Right renal cortex interstitium (tissue), 3 donors: ENCODE measurements around the gene NGDN. TPM values are rescaled to one million over a fixed set of nuclear protein-coding genes. Genes with fewer than 3 reads are reported as not detected.
"Not testable (repeated sequence)": the region's sequence is repeated elsewhere in the genome, so short reads cannot be mapped to it uniquely, and the experiment has no call there.

Experiments
- DNase-seq, 3 donors: peaks; one replicate each; pipeline ENCODE4 v3.0.0-alpha.2; 2013; ENCODE audit warnings: low read depth in 3 of 3, low spot score in 2 of 3
- polyA plus RNA-seq, 3 donors: library from polyadenylated mRNA; unstranded; fragments of 120-200 nt; gene quantifications; one replicate each; pipeline ENCODE4 v1.2.1, GENCODE V29; 2013; ENCODE audit not compliant: insufficient read length in 3 of 3

The NGDN gene
- polyA plus RNA-seq, 3 donors: 71.4 to 81.2 (median 76.7) TPM

- no peak for DNase-seq
Observed at GRCh38 chr14:23438101-23438971, 31.2 kb upstream of the NGDN start.

- DNase-seq: no peak
Observed at GRCh38 chr14:23439107-23439835, 30.2 kb upstream of the NGDN start.

- no peak for DNase-seq
Observed at GRCh38 chr14:23441076-23441475, 28.4 kb upstream of the NGDN start.

GRCh38 chr14:23442721-23443356 lies 26.7 kb upstream of the NGDN start:
- no peak for DNase-seq

GRCh38 chr14:23443411-23443812 lies 26.1 kb upstream of the NGDN start:
- DNase-seq: no peak

- no peak for DNase-seq
Observed at GRCh38 chr14:23443881-23444280, 25.6 kb upstream of the NGDN start.

- no peak for DNase-seq
Observed at GRCh38 chr14:23444314-23444713, 25.2 kb upstream of the NGDN start.

- no peak for DNase-seq
Observed at GRCh38 chr14:23445773-23446172, 23.7 kb upstream of the NGDN start.

GRCh38 chr14:23446291-23446851 lies 23.1 kb upstream of the NGDN start:
- DNase-seq: no peak

GRCh38 chr14:23447361-23448350 lies 21.8 kb upstream of the NGDN start:
- DNase-seq: no peak

- DNase-seq: no peak
Observed at GRCh38 chr14:23449314-23449713, 20.2 kb upstream of the NGDN start.

GRCh38 chr14:23450379-23450778 lies 19.1 kb upstream of the NGDN start:
- no peak for DNase-seq

- no peak for DNase-seq
Observed at GRCh38 chr14:23452237-23452636, 17.3 kb upstream of the NGDN start.

GRCh38 chr14:23454445-23454856 lies 15.1 kb upstream of the NGDN start:
- no peak for DNase-seq

GRCh38 chr14:23456883-23457586 lies 12.5 kb upstream of the NGDN start:
- DNase-seq: not testable (repeated sequence)

GRCh38 chr14:23457587-23458445 lies 11.7 kb upstream of the NGDN start:
- no peak for DNase-seq

- DNase-seq: no peak
Observed at GRCh38 chr14:23460960-23461359, 8.5 kb upstream of the NGDN start.

GRCh38 chr14:23464700-23465099 lies 4.8 kb upstream of the NGDN start:
- no peak for DNase-seq
